Ovary (tissue), 3 donors: ENCODE measurements around the gene AKNA.

ENCODE experiments used
- CTCF ChIP-seq, 3 donors: fragments of 450-650 bp in 2 of 3; fragments of 200-600 bp in 1 of 3; IDR thresholded peaks; one replicate each; pipeline versions ENCODE4 v1.5.1 to v1.8.0; 2016 to 2022; ENCODE audit warnings: antibody characterized with exemption in 3 of 3, mild to moderate bottlenecking in 1 of 3
- EP300 ChIP-seq: sonication (generic); formaldehyde crosslinking; IDR thresholded peaks from one replicate; pipeline ENCODE4 v1.6.1; 2017; ENCODE audit warnings: antibody characterized with exemption
- POLR2A ChIP-seq: fragments of 450-650 bp; IDR thresholded peaks from one replicate; pipeline ENCODE4 v1.6.1; 2017; ENCODE audit warnings: antibody characterized with exemption, mild to moderate bottlenecking, moderate library complexity
- donor health status: DM: no; HTN: no; CAD: no.

- no peak for TF ChIP-seq CTCF (IDR thresholded peaks at IDR 0.05)
- no peak for TF ChIP-seq POLR2A
- TF ChIP-seq EP300 = no peak
Measured at GRCh38 chr9:114309096-114309495, 78.7 kb downstream of the AKNA start.
